ENCODE results near the gene XRRA1. TPM values are rescaled to one million over a fixed set of nuclear protein-coding genes. Genes with fewer than 3 reads are reported as not detected.
"Not testable (repeated sequence)": the region's sequence is repeated elsewhere in the genome, so short reads cannot be mapped to it uniquely, and the experiment has no call there.

Gene XRRA1
- total RNA-seq, 4 donors from 2014 or later: 5.9 to 74.2 (median 26.9) TPM

DNA sequence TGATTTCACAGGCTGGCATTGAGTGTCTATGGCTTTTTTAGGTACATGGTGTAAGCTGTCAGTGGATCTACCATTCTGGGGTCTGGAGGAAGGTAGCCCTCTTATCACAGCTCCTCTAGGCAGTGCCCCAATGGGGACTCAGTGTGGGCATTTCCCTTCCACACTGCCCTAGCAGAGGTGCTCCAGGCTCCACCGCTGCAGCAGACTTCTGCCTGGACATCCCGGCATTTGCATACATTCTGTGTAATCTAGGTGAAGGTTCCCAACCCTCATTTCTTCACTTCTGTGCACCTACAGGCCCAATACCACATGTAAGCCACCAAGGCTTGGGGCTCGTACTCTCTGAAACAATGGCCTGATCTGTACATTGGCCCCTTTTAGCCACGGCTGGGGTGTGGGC, 122.0 kb downstream of the XRRA1 start:
- no peaks in the 10 kb centered on the region for H3K4me1 ChIP-seq
- intact Hi-C loops (cut with DNase I; ENCODE audit: low total_unique reads): no loop called here
- TF ChIP-seq, protein P1, sequence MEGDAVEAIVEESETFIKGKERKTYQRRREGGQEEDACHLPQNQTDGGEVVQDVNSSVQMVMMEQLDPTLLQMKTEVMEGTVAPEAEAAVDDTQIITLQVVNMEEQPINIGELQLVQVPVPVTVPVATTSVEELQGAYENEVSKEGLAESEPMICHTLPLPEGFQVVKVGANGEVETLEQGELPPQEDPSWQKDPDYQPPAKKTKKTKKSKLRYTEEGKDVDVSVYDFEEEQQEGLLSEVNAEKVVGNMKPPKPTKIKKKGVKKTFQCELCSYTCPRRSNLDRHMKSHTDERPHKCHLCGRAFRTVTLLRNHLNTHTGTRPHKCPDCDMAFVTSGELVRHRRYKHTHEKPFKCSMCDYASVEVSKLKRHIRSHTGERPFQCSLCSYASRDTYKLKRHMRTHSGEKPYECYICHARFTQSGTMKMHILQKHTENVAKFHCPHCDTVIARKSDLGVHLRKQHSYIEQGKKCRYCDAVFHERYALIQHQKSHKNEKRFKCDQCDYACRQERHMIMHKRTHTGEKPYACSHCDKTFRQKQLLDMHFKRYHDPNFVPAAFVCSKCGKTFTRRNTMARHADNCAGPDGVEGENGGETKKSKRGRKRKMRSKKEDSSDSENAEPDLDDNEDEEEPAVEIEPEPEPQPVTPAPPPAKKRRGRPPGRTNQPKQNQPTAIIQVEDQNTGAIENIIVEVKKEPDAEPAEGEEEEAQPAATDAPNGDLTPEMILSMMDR (IDR thresholded peaks at IDR 0.05): no peak
- TF ChIP-seq POLR2A (IDR thresholded peaks at IDR 0.05): no peak
- no peak overlapping the region for H3K4me3 ChIP-seq
- H3K36me3 ChIP-seq: no peaks in the 10 kb centered on the region
- no peaks in the 10 kb centered on the region for H3K27me3 ChIP-seq
- DNase-seq: no peak
- no peak overlapping the region for H3K27ac ChIP-seq
- peaks cover 0 to 7% of the 10 kb centered on the region in 2 donors for H3K9me3 ChIP-seq

DNA sequence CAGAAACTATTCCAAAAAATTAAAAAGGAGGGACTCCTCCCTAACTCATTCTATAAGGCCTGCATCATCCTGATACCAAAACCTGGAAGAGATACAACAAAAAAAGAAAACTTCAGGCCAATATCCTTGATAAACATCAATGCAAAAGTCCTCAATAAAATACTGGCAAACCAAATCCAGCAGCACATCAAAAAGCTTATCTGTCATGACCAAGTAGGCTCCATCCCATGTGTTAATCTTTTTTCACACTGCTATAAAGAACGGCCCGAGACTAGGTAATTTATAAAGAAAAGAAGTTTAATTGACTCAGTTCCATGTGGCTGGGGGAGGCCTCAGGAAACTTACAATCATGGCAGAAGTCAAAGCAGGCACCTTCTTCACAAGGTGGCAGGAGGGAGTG, 123.3 kb downstream of the XRRA1 start:
- H3K36me3 ChIP-seq; DNase-seq; H3K4me1 ChIP-seq; H3K9me3 ChIP-seq; intact Hi-C loops (cut with DNase I; ENCODE audit: low total_unique reads); H3K27ac ChIP-seq; H3K27me3 ChIP-seq; H3K4me3 ChIP-seq: not testable (repeated sequence)

DNA sequence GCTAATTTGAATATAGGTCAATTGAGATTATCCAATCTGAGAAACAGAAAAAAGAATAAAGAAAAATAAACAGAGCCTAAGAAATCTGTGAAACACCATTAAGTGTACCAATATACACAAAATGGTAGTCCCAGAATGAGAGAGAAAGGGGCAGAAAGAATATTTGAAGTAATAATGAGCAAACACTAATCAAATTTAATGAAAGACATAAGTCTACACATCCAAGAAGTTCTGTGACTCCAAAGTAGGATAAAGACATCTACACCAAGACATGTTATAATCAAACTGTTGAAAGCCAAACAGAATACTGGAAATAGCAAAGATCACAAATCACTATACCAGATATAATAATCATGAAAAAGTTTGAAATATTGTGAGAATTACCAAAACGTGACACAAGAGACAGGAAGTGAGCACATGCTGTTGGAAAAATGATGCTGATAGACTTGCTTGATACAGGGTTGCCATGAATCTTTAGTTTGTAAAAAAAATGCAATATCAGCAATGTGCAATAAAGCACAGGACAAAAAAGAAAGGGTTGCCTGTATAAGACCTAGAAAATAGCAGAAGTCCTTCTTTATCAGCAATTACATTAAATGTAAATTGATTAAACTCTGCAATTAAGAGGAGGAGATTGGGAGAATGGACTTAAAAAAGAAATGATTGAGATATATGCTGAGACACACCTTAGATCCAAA, 124.5 kb downstream of the XRRA1 start:
- no peaks in the 10 kb centered on the region for H3K36me3 ChIP-seq
- H3K9me3 ChIP-seq: peaks cover 0 to 7% of the 10 kb centered on the region in 2 donors
- TF ChIP-seq POLR2A (IDR thresholded peaks at IDR 0.05): no peak
- TF ChIP-seq, protein P1 (IDR thresholded peaks at IDR 0.05): no peak
- intact Hi-C loops (cut with DNase I; ENCODE audit: low total_unique reads): no loop called here
- no peaks in the 10 kb centered on the region for H3K4me1 ChIP-seq
- no peak for DNase-seq
- H3K27me3 ChIP-seq: no peaks in the 10 kb centered on the region
- no peak overlapping the region for H3K4me3 ChIP-seq
- no peak overlapping the region for H3K27ac ChIP-seq

DNA sequence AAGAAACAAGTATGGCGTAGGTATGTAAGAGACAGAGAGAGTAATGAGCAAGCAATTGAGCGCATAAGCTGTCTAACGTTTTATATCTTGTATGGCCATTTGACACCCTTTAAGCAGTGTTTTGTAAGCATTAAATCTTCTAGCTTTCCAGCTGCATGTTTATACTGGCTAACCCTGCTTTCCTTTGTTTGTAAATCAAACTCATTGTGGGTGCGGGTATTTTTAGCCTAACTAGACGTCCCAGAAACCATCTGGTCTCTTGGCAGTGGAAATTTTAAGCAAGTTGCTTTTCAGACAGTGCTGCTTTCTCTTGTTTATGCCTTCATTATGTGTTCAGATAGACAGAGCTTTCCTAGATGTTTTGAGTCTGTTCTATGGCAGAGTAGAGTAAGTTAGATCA, 126.7 kb downstream of the XRRA1 start:
- no peaks in the 10 kb centered on the region for H3K27me3 ChIP-seq
- H3K27ac ChIP-seq: peak overlapping the region; percentile 65 to 84
- peak in 1 of 2 donors; percentile 16 for DNase-seq
- intact Hi-C loops (cut with DNase I; ENCODE audit: low total_unique reads): no loop called here
- H3K36me3 ChIP-seq: no peaks in the 10 kb centered on the region
- H3K4me1 ChIP-seq: no peaks in the 10 kb centered on the region
- no peak for TF ChIP-seq POLR2A (IDR thresholded peaks at IDR 0.05)
- TF ChIP-seq, protein P1 (IDR thresholded peaks at IDR 0.05): no peak
- H3K4me3 ChIP-seq: no peak overlapping the region
- H3K9me3 ChIP-seq: peaks cover 0 to 7% of the 10 kb centered on the region in 2 donors

DNA sequence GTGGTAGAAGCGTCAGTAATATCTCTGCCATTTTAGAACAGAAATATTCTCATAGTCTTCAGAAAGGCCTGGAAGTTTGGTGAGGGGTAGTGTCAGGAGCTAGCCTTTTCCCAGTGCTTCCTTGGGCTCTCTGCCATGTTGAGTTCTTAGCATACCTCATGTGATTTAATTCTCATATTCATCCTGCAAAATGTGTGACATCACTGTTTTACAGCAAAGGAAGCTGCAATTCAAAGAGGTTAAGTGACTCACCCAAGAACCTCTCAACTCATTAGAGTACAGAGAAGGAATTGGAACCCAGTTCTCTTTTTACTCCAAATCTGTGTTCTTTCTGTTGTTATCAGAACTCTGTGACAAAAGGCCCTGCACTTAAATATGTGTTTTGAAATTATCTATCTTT, 128.1 kb downstream of the XRRA1 start:
- peaks cover 0 to 7% of the 10 kb centered on the region in 2 donors for H3K9me3 ChIP-seq
- H3K4me1 ChIP-seq: no peaks in the 10 kb centered on the region
- TF ChIP-seq, protein P1 (IDR thresholded peaks at IDR 0.05): no peak
- no peak for TF ChIP-seq POLR2A (IDR thresholded peaks at IDR 0.05)
- H3K27ac ChIP-seq: peak overlapping the region in 1 of 2 donors; percentile 74
- H3K4me3 ChIP-seq: no peak overlapping the region
- no peaks in the 10 kb centered on the region for H3K36me3 ChIP-seq
- H3K27me3 ChIP-seq: no peaks in the 10 kb centered on the region
- no peak for DNase-seq
- intact Hi-C loops (cut with DNase I; ENCODE audit: low total_unique reads): no loop called here

All from uterus (tissue), 4 donors.